Fibroblast of lung (primary cell): Measurements from ENCODE around the gene SGCD.

Experiments used
- EZH2 ChIP-seq: IDR thresholded peaks from 2 replicates; pipeline ENCODE4 v1.5.1; 2012; ENCODE audit warnings: low read length, control low read depth, mild to moderate bottlenecking; ENCODE audit errors: missing control alignments
- TF ChIP-seq, protein P1 (sequence below), 2 donors: IDR thresholded peaks in 1 of 2; conservative IDR thresholded peaks in 1 of 2; 1 replicate in 1 of 2; 2 replicates in 1 of 2; pipeline ENCODE4 v1.5.1; 2011 to 2012; ENCODE audit warnings: low read length in 2 of 2, control low read depth in 1 of 2, inconsistent platforms in 1 of 2, low read depth in 1 of 2, mild to moderate bottlenecking in 1 of 2

GRCh38 chr5:156589104-156589945, 262.4 kb downstream of the SGCD start:
- TF ChIP-seq, protein P1, sequence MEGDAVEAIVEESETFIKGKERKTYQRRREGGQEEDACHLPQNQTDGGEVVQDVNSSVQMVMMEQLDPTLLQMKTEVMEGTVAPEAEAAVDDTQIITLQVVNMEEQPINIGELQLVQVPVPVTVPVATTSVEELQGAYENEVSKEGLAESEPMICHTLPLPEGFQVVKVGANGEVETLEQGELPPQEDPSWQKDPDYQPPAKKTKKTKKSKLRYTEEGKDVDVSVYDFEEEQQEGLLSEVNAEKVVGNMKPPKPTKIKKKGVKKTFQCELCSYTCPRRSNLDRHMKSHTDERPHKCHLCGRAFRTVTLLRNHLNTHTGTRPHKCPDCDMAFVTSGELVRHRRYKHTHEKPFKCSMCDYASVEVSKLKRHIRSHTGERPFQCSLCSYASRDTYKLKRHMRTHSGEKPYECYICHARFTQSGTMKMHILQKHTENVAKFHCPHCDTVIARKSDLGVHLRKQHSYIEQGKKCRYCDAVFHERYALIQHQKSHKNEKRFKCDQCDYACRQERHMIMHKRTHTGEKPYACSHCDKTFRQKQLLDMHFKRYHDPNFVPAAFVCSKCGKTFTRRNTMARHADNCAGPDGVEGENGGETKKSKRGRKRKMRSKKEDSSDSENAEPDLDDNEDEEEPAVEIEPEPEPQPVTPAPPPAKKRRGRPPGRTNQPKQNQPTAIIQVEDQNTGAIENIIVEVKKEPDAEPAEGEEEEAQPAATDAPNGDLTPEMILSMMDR (conservative IDR thresholded peaks at IDR 0.05 in 1 of 2, IDR thresholded peaks at IDR 0.05 in 1 of 2; ENCODE audit: low read depth in 1 of 2, low read length in 2 of 2): no peak
- no peak for TF ChIP-seq EZH2
